Endothelial cell of umbilical vein (primary cell): Measurements from ENCODE around the gene ERBB4. TPM values are rescaled to one million over a fixed set of nuclear protein-coding genes. Genes with fewer than 3 reads are reported as not detected.

Source experiments
- BruUV-seq: library from RNA; stranded (reverse); fragments of 400-500 nt; replicated peaks from 2 replicates; lab custom pipeline; 2021; lab: Mats Ljungman, UMichigan
- CTCF ChIA-PET: fragments of 300-600, 350-600 bp; sonication (Branson Sonifier 250); formaldehyde crosslinking; loops from one replicate; lab custom pipeline; 2021; ENCODE audit warnings: antibody characterized with exemption, inconsistent platforms; lab: Charles Lee
- POLR2A ChIA-PET: fragments of 300-600, 350-600 bp; sonication (Branson Sonifier 250); formaldehyde crosslinking; loops from one replicate; lab custom pipeline; 2021; ENCODE audit warnings: antibody characterized with exemption, inconsistent platforms; lab: Charles Lee
- DNase-seq: peaks from one replicate; pipeline ENCODE4 v3.0.0-alpha.2; 2011; ENCODE audit warnings: low read depth, low spot score
- FAIRE-seq: peaks from 2 replicates; lab custom pipeline; 2011; peaks lifted over from hg19 to GRCh38; lab: Jason Lieb, UNC
- H2AFZ ChIP-seq: 2 replicates; pipeline ENCODE4 v1.6.0; 2012; ENCODE audit warnings: low read depth, low read length, control low read depth, inconsistent platforms
- H3K27ac ChIP-seq: 2 replicates; pipeline ENCODE4 v1.5.1; 2011; ENCODE audit warnings: low read depth, mild to moderate bottlenecking, control low read depth, low read length, moderate library complexity; ENCODE audit not compliant: insufficient read depth
- H3K27me3 ChIP-seq, 2 experiments: 2 replicates each; pipeline versions ENCODE4 v1.6.0 to v1.6.1; 2011; ENCODE audit warnings: low read length in 2 of 2, mixed read lengths in 1 of 2; ENCODE audit not compliant: control insufficient read depth in 2 of 2, insufficient read depth in 2 of 2
- H3K36me3 ChIP-seq, 2 experiments: 2 replicates in 1 of 2; 3 replicates in 1 of 2; pipeline ENCODE4 v1.5.1; 2011; ENCODE audit warnings: low read length in 2 of 2, mild to moderate bottlenecking in 1 of 2, moderate library complexity in 1 of 2; ENCODE audit not compliant: control insufficient read depth in 2 of 2, insufficient read depth in 2 of 2; ENCODE audit errors: extremely low read depth in 1 of 2
- H3K4me1 ChIP-seq: 3 replicates; pipeline ENCODE4 v1.5.1; 2011; ENCODE audit warnings: mild to moderate bottlenecking, low read length; ENCODE audit not compliant: control insufficient read depth, insufficient read depth; ENCODE audit errors: extremely low read depth
- H3K4me2 ChIP-seq: 2 replicates; pipeline ENCODE4 v1.6.1; 2011; ENCODE audit warnings: low read length, control low read depth, mixed read lengths; ENCODE audit not compliant: insufficient read depth
- H3K4me3 ChIP-seq, 3 experiments: fragments of 200-600 bp in 1 of 3; sonication (generic), shearing (Covaris generic) in 1 of 3; replicated peaks in 1 of 3; 2 replicates each; pipeline ENCODE4 v1.5.1; 2011 to 2016; ENCODE audit warnings: control low read depth in 3 of 3, low read length in 3 of 3, mild to moderate bottlenecking in 2 of 3, inconsistent platforms in 1 of 3, low read depth in 1 of 3, moderate library complexity in 1 of 3; ENCODE audit not compliant: insufficient read depth in 1 of 3
- H3K79me2 ChIP-seq: 2 replicates; pipeline ENCODE4 v1.6.0; 2012; ENCODE audit warnings: low read length, inconsistent platforms; ENCODE audit not compliant: control insufficient read depth, insufficient read depth
- H3K9ac ChIP-seq: replicated peaks from 2 replicates; pipeline ENCODE3; 2011; ENCODE audit warnings: low read length, control low read depth; ENCODE audit not compliant: insufficient read depth; ENCODE audit errors: extremely low read depth
- H3K9me1 ChIP-seq: replicated peaks from 3 replicates; pipeline ENCODE4 v1.6.0; 2011; ENCODE audit warnings: mild to moderate bottlenecking, low read length; ENCODE audit not compliant: control insufficient read depth, insufficient read depth; ENCODE audit errors: extremely low read depth
- H3K9me3 ChIP-seq: replicated peaks from 2 replicates; pipeline ENCODE4 v1.5.1; 2012; ENCODE audit warnings: low read length, inconsistent platforms; ENCODE audit not compliant: control insufficient read depth, insufficient read depth
- H4K20me1 ChIP-seq: replicated peaks from 2 replicates; pipeline ENCODE3; 2011; ENCODE audit warnings: mild to moderate bottlenecking, low read length; ENCODE audit not compliant: control insufficient read depth, insufficient read depth; ENCODE audit errors: extremely low read depth
- EZH2 ChIP-seq: IDR thresholded peaks from 2 replicates; pipeline ENCODE4 v1.6.1; 2012; ENCODE audit warnings: borderline replicate concordance, low read depth, mild to moderate bottlenecking, moderate library complexity, low read length, inconsistent platforms; ENCODE audit not compliant: severe bottlenecking
- FOS ChIP-seq: IDR thresholded peaks from 2 replicates; pipeline ENCODE4 v1.6.1; 2011; ENCODE audit warnings: mild to moderate bottlenecking, low read length, moderate library complexity, borderline replicate concordance; ENCODE audit not compliant: insufficient read depth
- GATA2 ChIP-seq: IDR thresholded peaks from 2 replicates; pipeline ENCODE4 v1.7.0; 2011; ENCODE audit warnings: low read depth, mild to moderate bottlenecking, moderate library complexity, mixed read lengths, low read length; ENCODE audit not compliant: insufficient read length, insufficient read depth
- JUN ChIP-seq: IDR thresholded peaks from 2 replicates; pipeline ENCODE4 v1.6.1; 2011; ENCODE audit warnings: borderline replicate concordance, low read depth; ENCODE audit not compliant: insufficient read length, insufficient read depth
- MYC ChIP-seq: IDR thresholded peaks from one replicate; pipeline ENCODE4 v1.6.1; 2011; ENCODE audit warnings: mild to moderate bottlenecking, low read depth, low read length
- POLR2A ChIP-seq: IDR thresholded peaks from 2 replicates; pipeline ENCODE4 v1.6.1; 2012; ENCODE audit warnings: low read depth, mild to moderate bottlenecking, control low read depth, low read length
- POLR2AphosphoS5 ChIP-seq: IDR thresholded peaks from 2 replicates; pipeline ENCODE4 v1.6.1; 2012; ENCODE audit warnings: low read depth, mild to moderate bottlenecking, control low read depth, low read length, moderate library complexity; ENCODE audit not compliant: insufficient read depth
- dilution Hi-C: fragments of 300-500 bp; cut with MboI; formaldehyde crosslinking; loops from one replicate; pipeline ENCODE4 v1.15.0; 2019; ENCODE audit warnings: low sequenced_read_pairs; ENCODE audit not compliant: extremely low pct_ligation_motif_present
- intact Hi-C: fragments of 100-400 bp; cut with micrococcal nuclease; formaldehyde crosslinking; loops from one replicate; pipeline ENCODE4 v1.10.0; 2022
- polyA plus RNA-seq, 4 experiments: library from polyadenylated mRNA; depleted of rRNA in 3 of 4; stranded (reverse) in 3 of 4; unstranded in 1 of 4; fragments of >200 nt; gene quantifications; 2 replicates each; pipeline versions ENCODE4 v1.2.1 to v1.2.3, GENCODE V29; 2011 to 2012; ENCODE audit warnings: missing spikeins in 1 of 4
- total RNA-seq: library from RNA; stranded (reverse); gene quantifications from 2 replicates; pipeline ENCODE4 v1.2.3, GENCODE V29; 2021
- TF ChIP-seq, protein P1 (sequence below), 2 donors: IDR thresholded peaks; 1 replicate in 1 of 2; 2 replicates in 1 of 2; pipeline ENCODE4 v1.5.1; 2011; ENCODE audit warnings: low read length in 2 of 2, mild to moderate bottlenecking in 2 of 2, moderate library complexity in 2 of 2, control low read depth in 1 of 2, inconsistent platforms in 1 of 2, low read depth in 1 of 2; ENCODE audit not compliant: insufficient read depth in 1 of 2; ENCODE audit errors: extremely low read depth in 1 of 2
- TF ChIP-seq, protein P2 (sequence below): IDR thresholded peaks from 2 replicates; pipeline ENCODE4 v1.6.1; 2011; ENCODE audit not compliant: insufficient read depth, insufficient read length

Gene ERBB4
- total and polyA plus RNA-seq, 2 donors (not counting 3 experiments of a cell fraction or from before 2014, with no cell fraction given), result 0.01 to 0.27 TPM

DNA sequence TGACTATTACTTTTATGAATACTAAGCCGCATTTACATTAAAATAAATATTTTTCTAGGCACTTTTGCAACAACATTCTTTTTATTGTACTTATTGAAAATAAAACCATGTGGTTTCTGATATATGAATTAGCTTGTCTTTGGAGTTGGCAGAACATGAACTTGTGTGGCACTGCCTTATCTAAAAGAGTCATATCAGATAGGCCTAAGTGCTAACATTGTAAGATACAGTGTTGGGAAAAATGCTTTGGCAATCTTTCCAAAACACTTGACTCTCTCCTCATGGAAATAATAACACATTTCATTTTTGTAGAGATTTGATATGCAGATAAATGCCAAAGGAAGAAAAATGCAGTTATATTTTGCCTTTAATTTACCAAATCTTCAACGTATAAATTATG, 191.7 kb downstream of the ERBB4 start:
- Histone ChIP-seq H3K27ac (no peak overlapping the region), H3K9me1 (no peaks in the 10 kb centered on the region), H3K4me2 (no peak overlapping the region), H3K4me3 (no peak overlapping the region), H4K20me1 (no peaks in the 10 kb centered on the region), H3K27me3 (no peaks in the 10 kb centered on the region), H2AFZ (no peak overlapping the region), H3K4me1 (no peaks in the 10 kb centered on the region), H3K36me3 (no peaks in the 10 kb centered on the region), H3K9ac (no peak overlapping the region), H3K79me2 (no peaks in the 10 kb centered on the region), H3K9me3 (no peaks in the 10 kb centered on the region)
- peak; percentile 28 for DNase-seq
- intact Hi-C loops, result no loop called here
- no peak for FAIRE-seq
- dilution Hi-C loops, result no loop called here
- BruUV-seq, result no TSS peak
- POLR2A ChIA-PET, result no interaction called here
- CTCF ChIA-PET, result interaction anchor here (1.3 kb wide), 1 partner anchor 11 kb away, joined by 3 read pairs; no protein-coding TSS in a partner anchor
- TF ChIP-seq POLR2A (no peak), MYC (no peak), EZH2 (no peak), POLR2AphosphoS5 (no peak), GATA2 (no peak), FOS (no peak), JUN (no peak)
- TF ChIP-seq, protein P1, sequence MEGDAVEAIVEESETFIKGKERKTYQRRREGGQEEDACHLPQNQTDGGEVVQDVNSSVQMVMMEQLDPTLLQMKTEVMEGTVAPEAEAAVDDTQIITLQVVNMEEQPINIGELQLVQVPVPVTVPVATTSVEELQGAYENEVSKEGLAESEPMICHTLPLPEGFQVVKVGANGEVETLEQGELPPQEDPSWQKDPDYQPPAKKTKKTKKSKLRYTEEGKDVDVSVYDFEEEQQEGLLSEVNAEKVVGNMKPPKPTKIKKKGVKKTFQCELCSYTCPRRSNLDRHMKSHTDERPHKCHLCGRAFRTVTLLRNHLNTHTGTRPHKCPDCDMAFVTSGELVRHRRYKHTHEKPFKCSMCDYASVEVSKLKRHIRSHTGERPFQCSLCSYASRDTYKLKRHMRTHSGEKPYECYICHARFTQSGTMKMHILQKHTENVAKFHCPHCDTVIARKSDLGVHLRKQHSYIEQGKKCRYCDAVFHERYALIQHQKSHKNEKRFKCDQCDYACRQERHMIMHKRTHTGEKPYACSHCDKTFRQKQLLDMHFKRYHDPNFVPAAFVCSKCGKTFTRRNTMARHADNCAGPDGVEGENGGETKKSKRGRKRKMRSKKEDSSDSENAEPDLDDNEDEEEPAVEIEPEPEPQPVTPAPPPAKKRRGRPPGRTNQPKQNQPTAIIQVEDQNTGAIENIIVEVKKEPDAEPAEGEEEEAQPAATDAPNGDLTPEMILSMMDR (IDR thresholded peaks at IDR 0.05; ENCODE audit: extremely low read depth in 1 of 2, insufficient read depth in 1 of 2, low read depth in 1 of 2, low read length in 2 of 2), result no peak
- TF ChIP-seq, protein P2, sequence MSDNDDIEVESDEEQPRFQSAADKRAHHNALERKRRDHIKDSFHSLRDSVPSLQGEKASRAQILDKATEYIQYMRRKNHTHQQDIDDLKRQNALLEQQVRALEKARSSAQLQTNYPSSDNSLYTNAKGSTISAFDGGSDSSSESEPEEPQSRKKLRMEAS, result no peak
